ENCODE data around the gene DICER1. TPM values are rescaled to one million over a fixed set of nuclear protein-coding genes. Genes with fewer than 3 reads are reported as not detected.
"Not testable (repeated sequence)": the region's sequence is repeated elsewhere in the genome, so short reads cannot be mapped to it uniquely, and the experiment has no call there.

DICER1 gene
- 10 to 100 TPM; 49.6 to 60.5 (median 59.2) TPM for polyA plus RNA-seq (ENCODE audit: insufficient read length in 3 of 3)
- long read RNA-seq, donor 1 = 0 reads
- long read RNA-seq, donor 2 = 0 reads
- long read RNA-seq, donor 3, partial matches to known transcripts = 13 of 13 reads
- long read RNA-seq, donor 3, other reads (novel, unspliced or antisense) = 0 of 13 reads
- long read RNA-seq, donor 4, full-length matches to known transcripts = 1 of 31 reads
- long read RNA-seq, donor 4, partial matches to known transcripts = 30 of 31 reads
- long read RNA-seq, donor 4, other reads (novel, unspliced or antisense) = 0 of 31 reads
- long read RNA-seq, donor 5 = 0 reads
- long read RNA-seq, donor 6, partial matches to known transcripts = 15 of 16 reads
- long read RNA-seq, donor 6, other reads (novel, unspliced or antisense) = 0 of 16 reads
- long read RNA-seq, donor 7, full-length matches to known transcripts = 1 of 1 reads
- long read RNA-seq, donor 7, partial matches to known transcripts = 0 of 1 reads
- long read RNA-seq, donor 7, other reads (novel, unspliced or antisense) = 0 of 1 reads
- long read RNA-seq, donor 8 = 0 reads
- long read RNA-seq, donor 9, partial matches to known transcripts = 5 of 5 reads
- long read RNA-seq, donor 9, other reads (novel, unspliced or antisense) = 0 of 5 reads
- long read RNA-seq, donor 10, partial matches to known transcripts = 10 of 10 reads
- long read RNA-seq, donor 10, other reads (novel, unspliced or antisense) = 0 of 10 reads
- long read RNA-seq, donor 11, partial matches to known transcripts = 14 of 15 reads
- long read RNA-seq, donor 11, other reads (novel, unspliced or antisense) = 0 of 15 reads
- long read RNA-seq, donor 12, partial matches to known transcripts = 10 of 10 reads
- long read RNA-seq, donor 12, other reads (novel, unspliced or antisense) = 0 of 10 reads
- long read RNA-seq, donor 13 = 0 reads
- long read RNA-seq, donor 14, partial matches to known transcripts = 10 of 22 reads
- long read RNA-seq, donor 14, other reads (novel, unspliced or antisense) = 12 of 22 reads
- long read RNA-seq, donor 15, partial matches to known transcripts = 0 of 1 reads
- long read RNA-seq, donor 15, other reads (novel, unspliced or antisense) = 0 of 1 reads
- long read RNA-seq, donor 16, partial matches to known transcripts = 55 of 56 reads
- long read RNA-seq, donor 16, other reads (novel, unspliced or antisense) = 0 of 56 reads

- DNase-seq (ENCODE audit: extremely low read depth in 1 of 11, low read depth in 9 of 11, low spot score in 4 of 11) = peak; percentile 82 to 98 (median 94)
Measured at GRCh38 chr14:95157327-95158189, at the start of gene DICER1. Gene DICER1, minus strand, starts transcription at chr14:95157529. Its CDS starts 24,071 bp downstream, at chr14:95133458.

GRCh38 chr14:95206534-95206933 lies 49.2 kb upstream of the DICER1 start:
- DNase-seq (ENCODE audit: extremely low read depth in 1 of 11, low read depth in 9 of 11, low spot score in 4 of 11) = no peak

- DNase-seq (ENCODE audit: extremely low read depth in 1 of 11, low read depth in 9 of 11, low spot score in 4 of 11) = no peak
Measured at GRCh38 chr14:95204705-95205104, 47.4 kb upstream of the DICER1 start.

- not testable (repeated sequence) for DNase-seq (ENCODE audit: extremely low read depth in 1 of 11, low read depth in 9 of 11, low spot score in 4 of 11)
Measured at GRCh38 chr14:95201745-95202144, 44.4 kb upstream of the DICER1 start.

- DNase-seq (ENCODE audit: extremely low read depth in 1 of 11, low read depth in 9 of 11, low spot score in 4 of 11) = no peak
Measured at GRCh38 chr14:95200404-95200803, 43.1 kb upstream of the DICER1 start.

- DNase-seq (ENCODE audit: extremely low read depth in 1 of 11, low read depth in 9 of 11, low spot score in 4 of 11) = no peak
Measured at GRCh38 chr14:95199298-95199983, 42.1 kb upstream of the DICER1 start.

GRCh38 chr14:95198320-95198719 lies 41.0 kb upstream of the DICER1 start:
- DNase-seq (ENCODE audit: extremely low read depth in 1 of 11, low read depth in 9 of 11, low spot score in 4 of 11) = no peak

GRCh38 chr14:95197551-95197950 lies 40.2 kb upstream of the DICER1 start:
- DNase-seq (ENCODE audit: extremely low read depth in 1 of 11, low read depth in 9 of 11, low spot score in 4 of 11) = peak in 3 of 11 donors; percentile 53 to 75 (median 54)

GRCh38 chr14:95196826-95197545 lies 39.7 kb upstream of the DICER1 start:
- DNase-seq (ENCODE audit: extremely low read depth in 1 of 11, low read depth in 9 of 11, low spot score in 4 of 11) = no peak

- no peak for DNase-seq (ENCODE audit: extremely low read depth in 1 of 11, low read depth in 9 of 11, low spot score in 4 of 11)
Measured at GRCh38 chr14:95196268-95196667, 38.9 kb upstream of the DICER1 start.

- no peak for DNase-seq (ENCODE audit: extremely low read depth in 1 of 11, low read depth in 9 of 11, low spot score in 4 of 11)
Measured at GRCh38 chr14:95195031-95195430, 37.7 kb upstream of the DICER1 start.

GRCh38 chr14:95193081-95193480 lies 35.8 kb upstream of the DICER1 start:
- DNase-seq (ENCODE audit: extremely low read depth in 1 of 11, low read depth in 9 of 11, low spot score in 4 of 11) = no peak

GRCh38 chr14:95192311-95192710 lies 35.0 kb upstream of the DICER1 start:
- DNase-seq (ENCODE audit: extremely low read depth in 1 of 11, low read depth in 9 of 11, low spot score in 4 of 11) = no peak

- no peak for DNase-seq (ENCODE audit: extremely low read depth in 1 of 11, low read depth in 9 of 11, low spot score in 4 of 11)
Measured at GRCh38 chr14:95191445-95192199, 34.3 kb upstream of the DICER1 start.

- no peak for DNase-seq (ENCODE audit: extremely low read depth in 1 of 11, low read depth in 9 of 11, low spot score in 4 of 11)
Measured at GRCh38 chr14:95190857-95191256, 33.5 kb upstream of the DICER1 start.

- DNase-seq (ENCODE audit: extremely low read depth in 1 of 11, low read depth in 9 of 11, low spot score in 4 of 11) = no peak
Measured at GRCh38 chr14:95190346-95190840, 33.1 kb upstream of the DICER1 start.
